NOMO-1 treated with DMSO at 0.1 percent for 48 hours (cell line): ENCODE measurements around the gene KMT2C.

Source experiments
- DNase-seq: peaks from one replicate; lab custom pipeline; 2025; ENCODE audit not compliant: unreplicated experiment; lab: John Stamatoyannopoulos, UW

KMT2C gene

DNA sequence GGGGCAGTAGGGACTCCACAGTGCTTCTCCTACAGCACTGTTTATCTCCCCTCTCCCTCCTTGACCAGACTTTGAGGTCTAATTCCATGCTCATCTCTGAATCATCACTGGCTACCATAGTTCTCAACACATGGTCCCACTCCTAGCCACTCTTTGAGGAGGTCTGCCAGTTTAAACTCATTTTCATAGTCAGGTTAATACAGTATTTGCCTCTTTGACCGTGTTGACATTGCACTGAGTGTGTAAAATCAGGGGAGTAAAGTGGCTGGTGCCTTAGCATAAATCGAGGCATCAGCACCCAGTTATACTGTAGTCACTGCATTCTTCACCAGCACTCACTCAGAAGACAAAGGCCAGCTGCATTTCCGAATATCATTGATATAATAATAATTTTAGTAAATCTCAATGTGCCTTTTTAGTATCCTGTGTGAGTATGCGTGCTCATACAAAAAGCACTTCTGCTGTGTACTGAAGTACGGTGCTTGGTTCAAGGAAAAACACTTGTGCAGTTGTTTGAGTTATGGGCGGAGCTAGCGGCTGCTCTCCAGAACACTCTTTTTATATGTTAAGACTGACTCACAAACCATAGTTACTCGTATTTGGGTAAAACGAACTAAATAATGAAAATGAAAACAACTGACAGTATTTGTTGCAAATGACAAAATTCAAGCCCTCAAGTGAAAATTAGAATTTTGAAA is 320.6 kb downstream of the KMT2C start:
- no peak for DNase-seq

GRCh38 chr7:152112829-152113228 is 323.0 kb downstream of the KMT2C start:
- no peak for DNase-seq

- no peak for DNase-seq
Observed at GRCh38 chr7:152108359-152108758, 327.4 kb downstream of the KMT2C start.

DNA sequence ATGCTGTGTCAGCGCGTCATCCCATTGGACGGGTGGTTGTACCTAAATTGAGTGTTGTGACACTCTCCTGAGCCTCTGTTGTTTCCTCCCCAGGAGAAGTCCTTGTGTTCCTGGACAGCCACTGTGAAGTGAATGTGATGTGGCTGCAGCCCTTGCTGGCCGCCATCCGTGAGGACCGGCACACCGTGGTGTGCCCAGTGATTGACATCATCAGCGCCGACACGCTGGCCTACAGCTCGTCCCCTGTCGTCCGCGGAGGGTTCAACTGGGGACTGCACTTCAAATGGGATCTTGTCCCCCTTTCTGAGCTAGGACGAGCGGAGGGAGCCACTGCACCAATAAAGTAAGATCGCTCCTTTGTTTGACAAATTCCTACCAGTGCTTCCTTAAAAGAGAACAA is 327.9 kb downstream of the KMT2C start:
- DNase-seq = no peak

GRCh38 chr7:152106990-152107389 is 328.8 kb downstream of the KMT2C start:
- DNase-seq = no peak

DNA sequence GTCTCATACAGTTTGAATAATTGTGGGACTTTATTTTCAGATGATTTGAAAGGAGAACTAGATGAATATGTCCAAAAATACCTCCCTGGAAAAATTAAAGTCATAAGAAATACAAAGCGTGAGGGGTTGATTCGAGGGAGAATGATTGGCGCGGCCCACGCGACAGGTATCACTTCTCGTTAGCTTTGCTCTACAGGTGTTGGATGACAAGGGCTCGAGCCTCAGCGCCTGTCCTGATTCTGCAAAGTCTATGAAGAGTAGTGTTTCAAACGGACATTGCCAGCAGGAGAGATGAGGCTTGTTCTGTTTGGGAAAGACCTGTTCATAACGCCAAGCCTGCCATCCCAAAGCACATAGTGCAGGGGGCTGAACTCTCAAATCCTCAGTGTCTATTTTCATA is 330.6 kb downstream of the KMT2C start:
- DNase-seq = no peak

GRCh38 chr7:152103691-152104090 is 332.1 kb downstream of the KMT2C start:
- no peak for DNase-seq

- DNase-seq = no peak
Observed at GRCh38 chr7:152103066-152103465, 332.7 kb downstream of the KMT2C start.

DNA sequence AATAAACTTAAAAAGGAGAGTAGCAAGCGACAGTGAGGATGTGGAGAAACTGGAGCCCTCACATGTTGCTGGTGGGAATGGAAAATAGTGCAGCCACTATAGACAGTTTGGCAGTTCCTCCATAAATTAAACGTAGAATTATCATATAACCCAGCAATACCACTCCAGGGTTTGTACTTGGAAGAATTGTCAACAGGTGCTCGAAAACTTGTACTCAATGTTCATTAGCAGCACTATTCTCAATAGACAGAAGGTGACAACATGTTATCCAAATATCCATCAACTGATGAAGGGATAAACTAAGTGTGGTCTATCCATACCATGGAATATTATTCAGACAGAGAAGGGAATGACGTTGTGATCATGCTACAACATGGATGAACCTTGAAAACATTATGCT is 338.5 kb downstream of the KMT2C start:
- DNase-seq = no peak

GRCh38 chr7:152095771-152096170 is 340.0 kb downstream of the KMT2C start:
- DNase-seq = no peak

DNA sequence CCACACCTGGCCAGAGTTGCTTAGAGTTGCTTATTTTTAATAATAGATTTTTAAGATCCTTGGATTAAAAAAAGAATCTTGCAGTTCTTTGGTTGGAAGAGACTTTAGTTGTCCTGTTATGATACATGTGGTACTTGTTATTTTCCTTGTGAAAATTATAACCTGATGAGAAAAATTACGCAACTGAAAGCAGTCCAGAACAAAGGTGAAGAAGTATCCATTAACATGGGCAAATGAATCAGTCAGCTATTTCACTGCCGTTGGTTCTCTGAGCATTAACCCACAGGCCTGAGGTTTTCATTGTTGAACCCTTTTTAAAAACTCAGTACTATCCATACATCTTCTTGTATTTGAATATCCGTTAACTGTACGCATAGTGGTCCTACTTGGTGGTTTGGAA is 342.1 kb downstream of the KMT2C start:
- DNase-seq = no peak

- DNase-seq = no peak
Observed at GRCh38 chr7:152090747-152091146, 345.1 kb downstream of the KMT2C start.

DNA sequence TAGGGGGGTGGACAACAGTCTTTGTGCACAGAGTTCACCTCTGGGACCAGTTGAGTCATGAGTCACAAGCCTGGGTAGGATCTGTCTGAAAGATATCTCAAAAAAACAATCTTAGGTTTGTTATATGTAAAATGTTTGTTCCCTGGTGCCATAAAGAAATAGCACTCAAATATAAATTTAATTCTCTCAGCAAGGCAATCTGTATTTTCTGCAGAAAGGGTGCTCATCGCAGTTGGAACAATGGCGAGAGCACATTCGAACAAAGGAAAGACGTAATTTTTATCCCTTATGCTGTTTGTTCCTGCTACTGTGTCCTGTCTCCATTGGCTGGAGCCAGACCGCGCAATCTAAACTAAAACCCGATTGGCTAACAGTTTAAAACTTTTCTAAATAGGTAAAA is 346.6 kb downstream of the KMT2C start:
- no peak for DNase-seq

GRCh38 chr7:152086513-152086912 is 349.3 kb downstream of the KMT2C start:
- DNase-seq = no peak

DNA sequence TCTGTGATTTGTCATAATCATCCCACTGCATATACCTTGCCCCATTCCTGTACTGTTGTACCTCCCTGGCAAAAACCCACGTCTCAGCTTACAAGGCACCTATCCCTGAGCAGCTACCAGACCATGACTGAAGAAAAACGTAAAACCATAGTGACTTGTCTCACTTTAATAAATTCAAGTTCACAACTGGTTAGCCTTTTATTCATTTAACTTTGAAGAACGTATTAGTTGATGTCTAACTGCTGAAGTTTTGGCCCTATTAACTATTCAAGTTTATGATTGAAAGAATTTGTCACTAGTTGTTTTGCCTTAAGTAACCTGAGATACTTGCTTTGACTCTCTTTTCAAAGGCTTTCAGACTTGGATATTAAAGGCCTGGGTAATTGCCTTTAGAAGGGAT is 350.7 kb downstream of the KMT2C start:
- DNase-seq = no peak
